ENCODE results near the gene STARD13.

Gene STARD13

GRCh38 chr13:33193428-33193974 lies 92.1 kb downstream of the STARD13 start:
- no peaks in the 10 kb centered on the region for H3K9me3 ChIP-seq (ENCODE audit: control insufficient read depth, insufficient read depth, low read length)
- H3K9ac ChIP-seq (ENCODE audit: low read depth, low read length) = no peak overlapping the region
- no peaks in the 10 kb centered on the region for H3K27me3 ChIP-seq (ENCODE audit: control insufficient read depth, insufficient read depth, low read length)
- H3K4me1 ChIP-seq (ENCODE audit: control insufficient read depth, insufficient read depth, low read length) = peaks cover 13% of the 10 kb centered on the region
- H3K4me3 ChIP-seq (ENCODE audit: low read depth, low read length) = no peak overlapping the region
- no peaks in the 10 kb centered on the region for H3K36me3 ChIP-seq (ENCODE audit: control insufficient read depth, insufficient read depth, low read length)
- no peak overlapping the region for H3K27ac ChIP-seq (ENCODE audit: low read depth, low read length)

DNA sequence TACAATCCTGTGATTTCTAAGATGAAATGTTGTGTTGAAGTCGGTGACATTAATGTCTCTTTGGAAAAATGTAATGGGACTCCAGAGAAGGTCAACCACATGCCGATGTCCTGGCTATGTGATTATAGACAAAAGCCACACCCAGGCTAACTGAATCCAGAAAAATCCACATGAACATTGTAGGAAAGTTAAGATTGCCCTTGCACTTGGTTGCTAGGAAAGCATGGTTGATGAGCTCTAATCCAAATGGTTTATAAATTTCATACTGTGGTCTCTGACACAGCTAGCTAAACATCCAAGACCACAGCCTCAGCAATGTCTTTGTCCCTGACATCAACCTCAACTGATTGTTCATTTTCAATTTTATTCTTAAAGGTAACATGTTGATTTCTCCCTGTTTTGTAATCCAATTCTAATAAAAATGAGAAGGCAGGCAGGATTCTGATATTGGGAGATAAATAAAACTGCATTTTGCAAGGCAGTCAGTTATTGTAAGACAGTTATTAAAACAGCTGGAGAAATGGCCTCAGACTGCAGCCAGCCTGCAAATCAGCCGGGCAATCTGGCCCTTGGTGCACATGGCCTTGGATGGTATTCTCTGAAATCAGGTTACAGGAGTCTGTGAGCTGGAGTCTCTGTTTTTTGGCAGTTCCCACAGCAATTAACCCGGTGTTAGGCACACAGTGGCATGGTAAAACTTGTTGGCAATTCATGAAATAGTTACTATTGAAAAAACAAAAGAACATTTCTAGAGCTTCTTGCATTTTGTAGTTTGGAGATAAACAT lies 93.9 kb downstream of the STARD13 start:
- Histone ChIP-seq H3K36me3 (ENCODE audit: control insufficient read depth, insufficient read depth, low read length) (no peaks in the 10 kb centered on the region), H3K9ac (ENCODE audit: low read depth, low read length) (no peak overlapping the region), H3K27me3 (ENCODE audit: control insufficient read depth, insufficient read depth, low read length) (no peaks in the 10 kb centered on the region), H3K9me3 (ENCODE audit: control insufficient read depth, insufficient read depth, low read length) (no peaks in the 10 kb centered on the region), H3K27ac (ENCODE audit: low read depth, low read length) (no peak overlapping the region), H3K4me1 (ENCODE audit: control insufficient read depth, insufficient read depth, low read length) (peaks cover 20% of the 10 kb centered on the region), H3K4me3 (ENCODE audit: low read depth, low read length) (no peak overlapping the region)

- Histone ChIP-seq H3K9ac (ENCODE audit: low read depth, low read length) (no peak overlapping the region), H3K27me3 (ENCODE audit: control insufficient read depth, insufficient read depth, low read length) (peaks cover 13% of the 10 kb centered on the region; the same call in 1 of the 2 replicates), H3K4me1 (ENCODE audit: control insufficient read depth, insufficient read depth, low read length) (peaks cover 28% of the 10 kb centered on the region), H3K9me3 (ENCODE audit: control insufficient read depth, insufficient read depth, low read length) (no peaks in the 10 kb centered on the region), H3K27ac (ENCODE audit: low read depth, low read length) (no peak overlapping the region), H3K4me3 (ENCODE audit: low read depth, low read length) (no peak overlapping the region), H3K36me3 (ENCODE audit: control insufficient read depth, insufficient read depth, low read length) (no peaks in the 10 kb centered on the region)
Measured at GRCh38 chr13:33189470-33189869, 96.1 kb downstream of the STARD13 start.

- Histone ChIP-seq H3K4me3 (ENCODE audit: low read depth, low read length) (no peak overlapping the region), H3K9me3 (ENCODE audit: control insufficient read depth, insufficient read depth, low read length) (no peaks in the 10 kb centered on the region), H3K36me3 (ENCODE audit: control insufficient read depth, insufficient read depth, low read length) (no peaks in the 10 kb centered on the region), H3K4me1 (ENCODE audit: control insufficient read depth, insufficient read depth, low read length) (peaks cover 17% of the 10 kb centered on the region), H3K27ac (ENCODE audit: low read depth, low read length) (no peak overlapping the region), H3K27me3 (ENCODE audit: control insufficient read depth, insufficient read depth, low read length) (peaks cover 25% of the 10 kb centered on the region), H3K9ac (ENCODE audit: low read depth, low read length) (no peak overlapping the region)
Measured at GRCh38 chr13:33188093-33188882, 97.3 kb downstream of the STARD13 start.

GRCh38 chr13:33186861-33187291 lies 98.7 kb downstream of the STARD13 start:
- Histone ChIP-seq H3K36me3 (ENCODE audit: control insufficient read depth, insufficient read depth, low read length) (no peaks in the 10 kb centered on the region), H3K9ac (ENCODE audit: low read depth, low read length) (no peak overlapping the region), H3K4me1 (ENCODE audit: control insufficient read depth, insufficient read depth, low read length) (peaks cover 15% of the 10 kb centered on the region; the same call in 1 of the 2 replicates), H3K27me3 (ENCODE audit: control insufficient read depth, insufficient read depth, low read length) (peaks cover 39% of the 10 kb centered on the region), H3K27ac (ENCODE audit: low read depth, low read length) (peak overlapping the region; percentile 7), H3K4me3 (ENCODE audit: low read depth, low read length) (no peak overlapping the region), H3K9me3 (ENCODE audit: control insufficient read depth, insufficient read depth, low read length) (no peaks in the 10 kb centered on the region)

GRCh38 chr13:33185853-33186252 lies 99.7 kb downstream of the STARD13 start:
- Histone ChIP-seq H3K9ac (ENCODE audit: low read depth, low read length) (no peak overlapping the region), H3K4me1 (ENCODE audit: control insufficient read depth, insufficient read depth, low read length) (peaks cover 19% of the 10 kb centered on the region), H3K9me3 (ENCODE audit: control insufficient read depth, insufficient read depth, low read length) (no peaks in the 10 kb centered on the region), H3K27ac (ENCODE audit: low read depth, low read length) (peak overlapping the region; percentile 24), H3K27me3 (ENCODE audit: control insufficient read depth, insufficient read depth, low read length) (peaks cover 50% of the 10 kb centered on the region), H3K4me3 (ENCODE audit: low read depth, low read length) (no peak overlapping the region), H3K36me3 (ENCODE audit: control insufficient read depth, insufficient read depth, low read length) (no peaks in the 10 kb centered on the region)

DNA sequence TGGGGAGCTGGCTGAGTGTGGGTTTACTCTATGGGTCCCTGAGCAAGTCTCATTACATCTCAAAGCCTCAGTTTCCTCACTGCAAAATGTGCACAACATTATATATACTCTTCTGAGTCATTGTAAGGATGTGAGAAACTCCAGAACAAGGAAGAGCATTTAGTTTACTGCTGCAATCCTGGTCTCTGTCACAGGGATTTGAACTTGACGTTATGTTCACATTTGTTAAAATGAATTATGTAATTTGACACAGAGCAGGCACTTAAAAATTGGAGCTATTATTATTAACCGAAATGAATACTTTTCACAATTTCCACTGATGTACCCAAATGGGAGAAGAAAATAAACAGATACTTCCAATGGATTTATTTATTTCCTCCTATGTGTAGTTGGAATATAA lies 101.0 kb downstream of the STARD13 start:
- Histone ChIP-seq H3K27ac (ENCODE audit: low read depth, low read length) (no peak overlapping the region), H3K4me3 (ENCODE audit: low read depth, low read length) (no peak overlapping the region), H3K9me3 (ENCODE audit: control insufficient read depth, insufficient read depth, low read length) (no peaks in the 10 kb centered on the region), H3K27me3 (ENCODE audit: control insufficient read depth, insufficient read depth, low read length) (peaks cover 63% of the 10 kb centered on the region), H3K36me3 (ENCODE audit: control insufficient read depth, insufficient read depth, low read length) (no peaks in the 10 kb centered on the region), H3K9ac (ENCODE audit: low read depth, low read length) (no peak overlapping the region), H3K4me1 (ENCODE audit: control insufficient read depth, insufficient read depth, low read length) (peaks cover 32% of the 10 kb centered on the region)

- no peak overlapping the region for H3K27ac ChIP-seq (ENCODE audit: low read depth, low read length)
- H3K9ac ChIP-seq (ENCODE audit: low read depth, low read length) = no peak overlapping the region
- peaks cover 67% of the 10 kb centered on the region for H3K27me3 ChIP-seq (ENCODE audit: control insufficient read depth, insufficient read depth, low read length)
- no peaks in the 10 kb centered on the region for H3K36me3 ChIP-seq (ENCODE audit: control insufficient read depth, insufficient read depth, low read length)
- H3K9me3 ChIP-seq (ENCODE audit: control insufficient read depth, insufficient read depth, low read length) = no peaks in the 10 kb centered on the region
- peaks cover 32% of the 10 kb centered on the region for H3K4me1 ChIP-seq (ENCODE audit: control insufficient read depth, insufficient read depth, low read length)
- H3K4me3 ChIP-seq (ENCODE audit: low read depth, low read length) = no peak overlapping the region
Measured at GRCh38 chr13:33184112-33184490, 101.5 kb downstream of the STARD13 start.

DNA sequence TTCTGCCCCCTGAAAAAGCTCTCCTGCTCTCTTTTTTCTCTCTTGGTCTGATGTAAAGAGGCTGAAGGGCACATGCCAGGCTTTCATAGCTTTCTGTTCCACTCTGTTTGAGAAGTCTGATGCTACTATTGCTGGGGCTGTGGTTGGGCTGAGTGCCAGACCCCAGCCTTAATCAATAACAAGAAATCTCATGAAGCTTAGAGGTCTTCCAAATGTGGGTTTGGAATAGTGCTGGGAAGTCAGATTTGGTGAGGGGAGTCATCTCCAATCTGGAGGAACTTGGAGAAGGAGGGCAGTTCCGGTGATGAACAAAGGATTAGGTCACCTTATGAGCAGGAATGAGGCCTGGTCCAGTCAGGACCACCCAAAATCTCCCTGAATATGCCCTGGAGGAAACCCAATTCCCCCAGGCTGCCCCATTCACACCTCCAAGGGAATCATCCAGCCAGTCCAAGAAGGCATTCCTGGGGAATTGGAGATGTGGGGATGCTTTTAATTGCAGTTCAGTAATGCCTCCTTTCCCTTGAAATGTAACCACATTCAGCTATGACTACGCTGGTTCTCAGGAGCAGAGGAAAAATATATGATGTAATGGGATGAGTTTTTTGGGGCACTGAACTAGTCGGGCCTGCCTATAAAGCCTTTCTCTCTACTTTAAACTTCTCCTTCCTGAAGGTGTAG lies 102.0 kb downstream of the STARD13 start:
- H3K27ac ChIP-seq (ENCODE audit: low read depth, low read length) = no peak overlapping the region
- H3K4me3 ChIP-seq (ENCODE audit: low read depth, low read length) = no peak overlapping the region
- no peak overlapping the region for H3K9ac ChIP-seq (ENCODE audit: low read depth, low read length)
- peaks cover 72% of the 10 kb centered on the region for H3K27me3 ChIP-seq (ENCODE audit: control insufficient read depth, insufficient read depth, low read length)
- H3K36me3 ChIP-seq (ENCODE audit: control insufficient read depth, insufficient read depth, low read length) = no peaks in the 10 kb centered on the region
- peaks cover 32% of the 10 kb centered on the region for H3K4me1 ChIP-seq (ENCODE audit: control insufficient read depth, insufficient read depth, low read length)
- no peaks in the 10 kb centered on the region for H3K9me3 ChIP-seq (ENCODE audit: control insufficient read depth, insufficient read depth, low read length)

- Histone ChIP-seq H3K27me3 (ENCODE audit: control insufficient read depth, insufficient read depth, low read length) (peaks cover 81% of the 10 kb centered on the region), H3K4me1 (ENCODE audit: control insufficient read depth, insufficient read depth, low read length) (peaks cover 32% of the 10 kb centered on the region), H3K4me3 (ENCODE audit: low read depth, low read length) (no peak overlapping the region), H3K9me3 (ENCODE audit: control insufficient read depth, insufficient read depth, low read length) (no peaks in the 10 kb centered on the region), H3K27ac (ENCODE audit: low read depth, low read length) (no peak overlapping the region), H3K9ac (ENCODE audit: low read depth, low read length) (no peak overlapping the region), H3K36me3 (ENCODE audit: control insufficient read depth, insufficient read depth, low read length) (no peaks in the 10 kb centered on the region)
Measured at GRCh38 chr13:33182729-33183128, 102.8 kb downstream of the STARD13 start.
